GM18867 (cell line): ENCODE results near the gene TIMM17B.

ENCODE experiments used
- ATAC-seq: cut with Tn5 transposase; IDR thresholded peaks from one replicate; pipeline ENCODE4 v1.9.1; 2021; ENCODE audit warnings: mild to moderate bottlenecking, moderate library complexity; ENCODE audit not compliant: unreplicated experiment

Gene TIMM17B

DNA sequence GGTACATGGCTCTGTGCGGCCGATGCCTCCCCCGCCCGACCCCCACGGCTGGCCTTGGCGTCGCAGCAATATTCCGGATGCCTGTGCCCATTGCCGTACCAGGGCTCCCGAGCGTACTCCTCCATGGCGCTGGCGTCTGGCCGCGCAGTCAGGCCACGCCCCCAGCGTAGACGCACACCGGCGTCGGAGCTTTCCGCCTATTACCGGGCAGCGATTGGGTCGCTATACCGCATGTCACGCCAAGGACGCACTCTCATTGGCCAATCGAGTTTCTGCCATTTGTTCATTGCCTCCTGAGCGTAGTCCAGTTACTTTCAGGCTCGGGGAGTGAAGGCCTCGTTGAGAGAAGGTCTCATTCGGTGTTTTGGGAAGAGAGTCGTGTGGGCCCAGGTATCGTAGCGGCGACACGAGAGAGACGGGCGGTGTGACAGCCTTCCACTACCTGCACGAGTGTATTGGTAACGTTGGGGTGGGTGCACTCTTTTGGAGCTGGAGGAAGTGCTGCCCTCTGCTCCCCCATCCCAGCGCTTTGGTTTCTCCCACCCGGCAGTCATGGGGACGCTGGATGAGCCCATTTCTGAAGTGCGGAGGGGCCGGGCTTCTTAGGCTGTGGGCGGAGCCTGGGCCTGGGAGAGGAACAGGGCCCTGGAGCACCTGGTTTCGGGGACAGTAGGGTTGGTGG is at the start of gene TIMM17B, which contains the start of gene PQBP1:
Gene TIMM17B (minus strand): TSS at position 144 of the 682 bp plus-strand sequence. CDS start 19 bp downstream, at position 125.
Gene PQBP1 (plus strand): TSS at position 306 of the 682 bp plus-strand sequence. CDS start 580 bp downstream, outside the sequence.
- ATAC-seq: peak; percentile 87

DNA sequence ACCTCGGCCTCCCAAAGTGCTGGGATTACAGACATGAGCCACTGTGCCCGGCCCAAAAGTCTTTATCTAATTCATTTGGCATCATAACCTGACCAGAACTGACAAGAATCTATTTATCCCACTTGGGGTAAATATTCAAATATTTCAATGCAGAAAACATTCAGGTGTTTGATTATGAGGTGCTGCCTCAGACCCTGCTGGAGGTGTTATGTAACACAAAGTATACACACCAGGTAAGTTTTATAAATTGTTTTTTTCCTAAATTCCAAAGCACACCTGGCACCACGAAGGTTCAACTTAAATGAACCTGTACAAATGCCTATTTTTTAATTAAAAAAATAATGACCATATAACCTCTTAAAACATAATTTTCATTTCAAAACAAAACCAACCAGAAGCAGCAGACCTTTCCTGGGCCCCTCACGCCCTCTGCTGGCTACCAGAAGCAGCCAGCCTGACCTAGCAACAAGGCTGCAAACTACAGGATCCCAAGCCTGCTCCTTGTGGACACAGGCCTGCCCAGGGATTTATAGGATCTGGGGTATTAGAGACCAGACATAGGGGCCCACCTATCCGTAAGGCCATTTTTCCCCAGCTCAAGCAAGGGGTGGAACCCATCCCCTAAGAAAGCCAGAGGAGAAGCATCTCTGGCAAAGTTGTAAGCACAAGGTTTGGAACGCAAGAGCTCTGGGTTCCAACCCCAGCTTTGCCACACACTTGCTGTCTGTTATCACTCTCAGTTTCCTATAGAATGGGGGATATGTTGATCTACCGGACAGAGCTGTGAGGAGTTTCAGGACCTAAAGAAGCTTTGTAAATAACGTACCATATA is 48.2 kb upstream of the TIMM17B start:
- peak; percentile 64 for ATAC-seq

DNA sequence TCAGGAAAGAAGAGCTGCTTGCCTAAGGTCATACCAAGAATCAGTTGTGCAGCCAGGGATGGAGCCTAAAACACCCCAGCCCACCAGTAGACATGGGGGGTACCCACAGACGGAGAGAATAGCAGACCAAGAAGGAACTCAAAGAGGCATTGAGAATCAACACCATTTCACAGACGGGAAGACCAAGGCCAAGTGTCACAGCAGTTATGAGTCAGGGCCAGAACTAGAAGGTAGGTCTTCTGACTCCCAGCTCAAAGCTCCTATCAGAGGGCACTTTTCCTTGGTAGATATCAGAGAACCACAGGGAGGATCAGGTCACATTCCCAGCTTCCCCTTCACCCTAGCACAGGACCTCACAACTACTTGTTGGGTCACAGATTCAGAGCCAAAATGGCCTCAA is 45.3 kb upstream of the TIMM17B start:
- no peak for ATAC-seq

DNA sequence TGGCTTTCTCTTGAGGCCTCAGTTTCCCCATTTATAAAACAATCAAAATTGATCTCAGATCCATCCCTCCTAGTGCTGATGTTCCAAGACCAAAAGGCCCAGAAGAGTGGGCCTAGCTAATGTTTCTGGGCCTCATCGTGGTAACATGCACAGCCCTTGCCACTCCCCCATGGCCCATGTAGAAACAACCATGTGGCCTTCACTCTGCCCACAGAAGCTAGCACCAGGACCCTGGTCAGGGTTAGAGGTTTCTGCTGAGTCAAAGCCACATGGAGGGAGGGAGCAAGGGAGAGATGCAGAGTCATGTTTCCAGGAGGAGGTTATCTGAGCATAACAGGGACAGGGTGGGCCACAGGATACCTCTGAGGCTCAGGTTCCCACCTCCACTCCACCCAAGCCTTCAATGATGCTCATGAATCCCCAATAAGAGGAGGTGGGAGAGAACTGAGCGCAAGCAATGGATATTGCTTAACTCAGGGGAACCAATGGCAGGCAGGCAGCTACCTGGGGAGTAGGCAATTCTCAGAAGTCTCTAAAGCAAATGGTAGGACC is 42.9 kb upstream of the TIMM17B start:
- no peak for ATAC-seq

DNA sequence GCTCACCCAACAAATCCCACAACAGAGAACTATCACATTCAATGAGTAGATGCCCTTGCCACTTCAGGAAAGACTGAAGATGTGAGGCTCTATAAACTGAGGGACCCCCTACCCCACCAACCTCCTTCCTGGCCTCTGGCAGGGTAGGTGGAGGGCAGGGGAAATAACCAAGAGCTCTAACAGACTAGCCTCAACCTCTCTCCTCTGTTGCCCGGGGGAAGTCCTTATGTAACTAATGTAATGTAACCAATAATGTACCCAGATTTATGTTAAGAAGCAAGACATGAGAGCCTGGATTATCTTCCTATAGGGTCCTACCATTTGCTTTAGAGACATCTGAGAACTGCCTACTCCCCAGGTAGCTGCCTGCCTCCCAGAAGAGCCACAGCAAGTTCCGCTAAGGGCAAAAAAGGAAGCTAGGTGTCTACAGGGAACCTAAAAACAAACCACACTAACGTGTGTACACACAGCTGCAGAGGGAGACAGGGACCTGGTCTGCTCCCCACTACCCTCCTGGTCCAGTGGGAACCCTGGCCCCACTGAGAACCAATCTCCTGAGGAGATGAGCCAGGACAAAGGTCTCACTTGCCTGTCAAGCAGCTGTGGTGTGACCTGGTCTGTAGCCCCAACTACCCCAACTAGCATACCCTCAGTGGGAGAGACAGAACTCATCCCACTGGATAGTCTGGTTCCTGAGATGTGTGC is 42.1 kb upstream of the TIMM17B start:
- no peak for ATAC-seq

DNA sequence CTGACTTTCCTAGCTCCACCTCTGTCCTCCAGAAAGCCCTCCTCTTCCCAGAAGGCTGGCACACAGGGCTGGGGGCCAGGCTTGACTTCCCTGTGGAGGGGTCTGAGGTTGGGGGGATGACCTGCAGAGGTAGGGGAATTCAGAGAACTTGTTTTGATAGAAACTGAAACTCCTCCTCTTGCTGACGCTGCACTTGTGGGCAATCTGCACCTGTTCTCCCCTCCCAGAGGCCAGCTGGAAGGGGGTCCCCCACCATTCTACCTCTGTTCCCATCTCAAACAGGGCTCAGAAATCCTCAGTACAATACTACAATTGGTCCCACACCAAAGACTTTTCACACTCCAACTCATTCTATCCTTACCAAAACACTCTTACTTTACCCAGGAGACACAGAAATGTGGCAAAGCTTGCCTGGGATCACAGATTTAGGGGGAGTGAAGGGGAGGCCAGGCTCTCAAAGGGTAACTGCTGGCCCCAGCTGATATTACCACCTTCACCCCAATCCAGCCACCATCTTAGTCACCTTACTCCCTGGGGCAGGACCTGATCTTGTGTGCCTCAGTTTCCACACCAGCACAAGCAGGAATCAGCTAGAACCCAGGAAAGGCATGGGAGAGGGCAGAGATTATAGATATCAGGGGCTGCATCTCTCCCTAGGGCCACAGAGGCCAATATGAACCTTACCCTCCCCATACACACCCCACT is 41.3 kb upstream of the TIMM17B start:
- ATAC-seq: peak; percentile 56

DNA sequence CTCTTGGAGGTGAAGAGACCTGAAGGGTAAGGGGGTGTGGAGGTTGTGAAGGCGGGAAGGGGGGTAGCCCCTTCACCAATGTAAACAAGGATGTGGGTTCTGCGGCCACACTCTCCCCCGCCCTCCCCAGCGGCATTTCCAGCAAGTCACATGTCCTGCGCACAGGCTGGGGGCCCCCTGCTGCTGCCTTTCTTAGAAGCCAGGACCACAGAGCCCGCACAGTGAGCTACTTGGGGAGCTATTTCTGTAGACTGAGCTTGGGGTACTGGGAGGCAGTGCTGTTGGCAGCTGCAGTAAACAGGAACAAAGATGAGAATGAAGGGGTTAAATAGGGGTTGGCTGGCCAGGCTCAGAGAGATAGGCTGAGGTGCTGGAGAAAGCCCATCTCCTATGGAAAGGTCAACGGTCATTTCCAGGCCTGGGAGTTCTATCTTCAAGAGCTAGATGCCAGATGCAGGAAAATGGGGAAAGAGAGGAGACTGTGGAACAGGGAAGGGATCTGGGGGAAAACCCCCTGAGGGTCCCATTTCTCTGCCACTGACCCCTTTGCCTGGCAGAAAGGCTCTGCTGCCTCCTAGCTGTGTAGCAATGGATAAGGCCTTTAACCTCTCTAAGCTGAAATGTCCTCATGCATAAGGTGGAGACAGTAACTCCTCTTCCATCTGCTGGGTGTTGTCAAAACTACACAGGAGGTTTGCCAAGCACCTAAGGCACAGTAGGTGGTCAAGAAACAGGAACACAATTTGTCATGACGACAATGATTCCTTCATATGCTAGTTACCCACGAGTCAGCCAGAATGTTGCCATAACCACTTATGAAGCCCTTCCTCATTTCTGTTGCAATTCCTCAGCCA is 39.7 kb upstream of the TIMM17B start:
- ATAC-seq: peak; percentile 64

DNA sequence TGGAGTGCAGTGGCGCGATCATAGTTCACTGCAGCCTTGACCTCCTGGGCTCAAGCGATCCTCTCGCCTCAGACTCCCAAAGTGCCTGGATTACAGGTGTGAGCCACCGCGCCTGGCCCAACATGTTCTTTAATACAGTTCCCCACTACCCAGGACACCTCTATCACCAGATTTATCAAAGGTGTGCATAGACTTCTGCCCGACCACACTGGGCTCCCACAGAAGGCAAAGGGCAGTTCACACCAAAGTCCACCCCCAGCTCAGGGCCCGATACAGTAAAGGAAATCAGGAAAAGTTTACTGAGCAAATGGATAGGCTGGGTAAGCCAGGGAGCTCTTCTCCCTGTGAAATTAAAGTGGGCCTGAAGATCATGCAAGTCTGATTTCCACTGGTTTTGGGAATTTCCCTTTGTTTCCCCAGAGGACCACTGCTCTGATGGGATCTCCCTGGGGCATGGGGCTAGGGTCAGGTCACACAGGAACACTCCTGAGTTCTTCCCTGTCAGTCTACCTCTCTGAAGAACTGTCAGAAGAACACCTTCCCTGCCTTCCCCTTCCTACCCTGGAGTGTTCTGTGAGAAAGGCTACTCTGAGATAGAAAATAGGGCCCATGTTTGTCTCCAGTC is 39.0 kb upstream of the TIMM17B start:
- no peak for ATAC-seq

DNA sequence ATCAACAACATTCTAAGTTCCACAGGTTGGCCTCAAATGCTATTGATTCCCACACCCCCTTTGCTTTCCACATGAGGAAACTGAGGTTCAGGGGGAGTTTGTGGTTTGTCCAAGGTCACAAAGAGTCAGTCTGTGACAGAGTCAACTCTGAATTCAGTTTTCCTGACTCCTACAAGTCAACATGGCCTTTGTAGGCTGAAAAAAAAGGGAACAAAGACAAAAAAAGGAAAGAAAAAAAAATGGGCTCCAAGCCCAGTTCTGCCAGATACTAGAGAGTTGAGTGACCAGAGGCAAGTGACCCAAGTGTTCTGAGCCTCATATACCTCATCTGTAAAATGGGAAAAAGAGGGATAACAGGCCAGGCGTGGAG is 37.7 kb upstream of the TIMM17B start:
- ATAC-seq: no peak

DNA sequence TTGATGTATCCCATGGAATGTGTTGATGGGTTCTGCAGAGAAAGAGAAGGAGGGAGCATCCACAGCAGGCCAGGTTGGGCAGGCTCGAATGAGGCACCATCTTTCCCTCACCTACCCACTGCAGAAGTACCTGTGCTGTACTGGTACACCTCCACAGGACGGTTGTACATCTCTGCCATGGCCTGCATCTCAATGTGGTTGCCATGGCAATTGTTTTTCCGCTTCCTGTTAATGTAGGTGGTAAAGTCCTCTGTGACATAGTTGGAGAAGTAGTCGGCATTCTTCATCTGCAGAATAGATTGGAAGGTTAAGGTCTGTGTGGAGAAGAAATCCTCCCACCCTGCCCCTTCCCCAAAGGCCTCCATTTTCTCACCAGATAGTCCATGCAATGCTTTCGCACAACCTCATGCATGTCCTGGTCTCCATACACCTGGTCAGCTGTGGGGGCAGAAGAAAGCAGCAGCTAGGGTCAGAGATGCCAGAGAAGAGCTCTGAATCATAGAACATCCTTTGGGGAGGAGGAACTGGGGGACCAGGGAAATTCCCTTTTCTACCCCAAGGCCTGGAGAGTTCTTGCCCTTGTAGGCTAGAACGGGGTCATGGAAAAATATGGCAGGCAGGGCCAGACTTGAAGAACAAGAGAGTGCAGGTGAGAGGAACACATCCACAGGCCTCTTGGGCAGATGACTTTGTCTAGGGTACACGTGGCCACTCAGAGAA is 37.2 kb upstream of the TIMM17B start:
- no peak for ATAC-seq

DNA sequence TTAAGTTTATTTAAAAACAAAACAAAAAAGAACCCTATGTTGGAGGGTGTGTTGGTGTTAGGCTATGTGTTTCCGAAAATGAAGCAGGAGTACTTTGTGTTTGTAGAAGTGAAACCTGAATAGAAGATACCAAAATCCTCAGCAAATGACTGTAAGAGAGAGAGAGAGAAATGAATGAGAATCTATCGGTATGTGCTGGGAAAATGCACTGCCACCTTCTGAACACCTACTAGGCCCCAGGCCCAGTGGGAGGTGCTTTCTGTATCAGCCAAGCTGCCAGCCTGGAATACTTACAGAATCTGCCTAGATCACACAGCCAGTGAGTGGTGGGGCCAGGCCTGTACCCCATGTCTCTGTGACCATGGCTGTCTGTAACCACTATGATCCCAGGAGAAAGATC is 36.2 kb upstream of the TIMM17B start:
- ATAC-seq: no peak

DNA sequence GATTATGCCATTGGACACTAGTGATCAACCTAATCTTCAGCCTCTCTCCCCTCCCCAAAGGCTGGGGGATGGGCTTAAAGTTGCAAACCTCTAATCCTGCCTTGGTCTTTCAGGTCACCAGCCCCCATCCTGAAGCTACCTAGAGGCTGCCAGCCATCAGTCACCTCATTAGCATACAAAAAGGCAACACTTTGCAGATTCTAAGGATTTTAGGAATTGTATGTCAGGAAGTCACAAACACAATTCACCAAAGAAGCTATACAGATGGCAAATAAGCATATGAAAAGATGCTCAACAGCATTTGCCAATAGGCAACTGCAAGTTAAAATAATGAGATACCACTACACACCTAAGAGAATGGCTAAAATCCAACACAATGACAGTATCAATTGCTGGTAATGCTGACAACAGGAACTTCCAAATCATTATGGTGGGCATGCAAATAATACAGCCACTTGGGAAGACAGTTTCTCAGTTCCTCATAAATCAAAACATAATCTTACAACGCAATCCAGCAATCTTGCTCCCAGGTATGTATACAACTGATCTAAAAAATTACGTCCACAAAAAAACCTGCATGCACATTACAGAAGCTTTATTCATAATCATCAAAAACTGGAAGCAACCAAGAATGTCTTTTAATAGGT is 30.3 kb upstream of the TIMM17B start:
- no peak for ATAC-seq

DNA sequence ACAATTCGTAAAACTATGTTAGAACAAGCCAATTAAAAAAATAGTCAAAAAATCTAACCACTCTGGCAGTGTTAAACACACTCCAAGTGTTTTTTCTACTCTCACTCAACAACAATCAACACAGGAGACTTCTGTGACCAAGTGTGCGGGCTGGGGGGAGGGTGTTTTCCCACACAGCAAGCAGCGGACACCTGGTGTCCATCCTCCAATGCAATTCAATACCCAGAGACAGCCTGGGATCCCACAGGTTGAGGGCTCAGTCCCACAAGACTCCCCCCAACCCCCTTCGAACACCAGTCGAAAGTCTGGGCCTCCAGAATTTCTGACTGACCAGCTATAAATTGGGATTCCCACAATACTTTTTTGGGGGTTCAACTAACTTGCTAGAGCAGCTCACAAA is 29.6 kb upstream of the TIMM17B start:
- no peak for ATAC-seq

DNA sequence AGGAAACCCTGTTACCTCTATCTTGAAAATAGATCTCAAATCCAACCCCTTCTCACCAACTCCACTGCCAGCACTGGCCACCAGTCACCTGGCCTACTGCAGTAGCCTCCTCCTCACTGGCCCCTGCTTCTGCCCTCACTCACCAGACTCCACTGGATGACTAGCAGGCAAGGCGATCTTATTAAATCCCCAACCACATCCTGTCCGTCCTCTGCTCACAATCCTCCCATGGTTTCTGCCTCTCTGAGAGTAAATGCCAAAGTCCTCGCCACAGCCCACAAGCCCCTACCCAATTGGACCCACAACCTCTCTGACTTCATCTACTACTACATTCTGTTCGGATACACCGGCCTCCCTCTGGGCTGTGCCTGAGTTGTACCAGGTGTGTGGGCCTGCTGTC is 26.7 kb upstream of the TIMM17B start:
- no peak for ATAC-seq

DNA sequence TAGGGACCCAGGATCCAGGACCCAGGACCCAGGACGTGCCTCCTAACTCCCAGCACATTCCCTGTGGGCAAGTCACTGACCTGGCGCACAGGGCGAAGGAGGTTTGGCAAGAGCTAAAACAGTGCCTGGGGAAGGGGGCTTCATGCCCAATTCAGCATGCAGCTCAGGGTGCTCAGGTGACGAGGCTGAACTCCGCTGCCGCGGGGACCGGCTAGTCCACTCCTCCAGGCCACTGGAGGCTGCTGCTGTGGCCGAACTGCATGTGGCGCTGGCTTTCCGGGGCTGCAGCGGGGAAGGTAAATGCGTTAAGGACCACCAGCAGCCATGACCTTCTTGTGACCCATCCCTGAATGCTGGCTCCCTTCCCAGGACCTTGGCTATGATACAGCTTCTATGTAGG is 26.2 kb upstream of the TIMM17B start:
- no peak for ATAC-seq

DNA sequence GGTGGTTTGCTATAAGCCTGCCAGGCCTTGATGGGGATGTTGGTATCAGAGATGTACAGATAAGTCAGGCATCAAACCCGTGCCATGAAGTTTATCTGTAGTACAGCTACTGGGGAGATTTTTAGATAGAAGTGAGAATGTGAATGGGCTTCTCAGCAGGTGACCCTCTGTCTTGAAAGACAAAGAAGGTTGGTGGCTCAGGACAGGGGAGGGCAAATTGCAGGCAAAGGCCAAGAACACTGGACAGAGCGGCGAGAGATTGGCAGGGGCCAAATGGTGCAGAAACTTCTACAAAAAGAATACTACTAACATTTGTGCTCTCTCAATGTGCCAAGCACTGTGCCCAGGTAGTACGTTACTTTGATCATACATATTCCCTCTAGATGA is 23.1 kb upstream of the TIMM17B start:
- ATAC-seq: no peak

DNA sequence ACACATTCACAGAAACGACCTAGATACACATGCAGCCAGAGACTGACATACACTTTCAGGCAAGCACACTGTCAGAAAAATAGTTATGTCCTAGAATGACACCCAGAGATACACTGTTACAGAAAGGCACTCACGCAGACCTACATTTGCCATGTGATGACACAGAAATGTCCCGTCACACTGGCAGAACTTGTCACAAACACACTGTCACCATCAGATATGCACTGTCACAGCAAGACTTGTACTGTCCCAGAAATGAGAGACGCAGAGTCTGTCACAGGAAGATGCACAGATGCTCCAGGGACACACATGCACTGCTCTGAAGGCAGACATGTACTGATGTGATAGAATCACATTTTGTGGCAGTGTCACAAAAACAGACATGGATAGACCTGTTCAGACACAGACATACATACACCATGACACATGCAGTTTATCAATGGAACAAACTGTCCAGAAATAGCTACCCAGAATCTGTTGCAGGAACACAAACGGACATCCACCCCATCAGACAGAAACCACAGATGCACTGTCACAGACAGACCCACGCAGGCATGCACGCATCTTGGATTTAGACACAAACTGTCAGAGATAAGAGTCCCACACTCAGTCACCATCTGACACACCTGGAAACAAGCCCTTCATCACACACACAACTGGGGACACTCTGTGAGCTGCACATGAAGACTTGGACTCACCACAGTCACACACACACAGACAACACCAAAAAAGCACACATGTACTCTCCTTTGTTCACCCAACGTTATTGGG is 22.6 kb upstream of the TIMM17B start:
- ATAC-seq: no peak
